Activated gamma-delta T cell (primary cell): ENCODE data around the gene TBC1D30.
"Not testable (repeated sequence)": the region's sequence is repeated elsewhere in the genome, so short reads cannot be mapped to it uniquely, and the experiment has no call there.

Experiments used
- DNase-seq: peaks from one replicate; lab custom pipeline; 2025; lab: John Stamatoyannopoulos, UW

TBC1D30 gene

GRCh38 chr12:64802180-64802775 is 22.2 kb upstream of the TBC1D30 start:
- not testable (repeated sequence) for DNase-seq

DNA sequence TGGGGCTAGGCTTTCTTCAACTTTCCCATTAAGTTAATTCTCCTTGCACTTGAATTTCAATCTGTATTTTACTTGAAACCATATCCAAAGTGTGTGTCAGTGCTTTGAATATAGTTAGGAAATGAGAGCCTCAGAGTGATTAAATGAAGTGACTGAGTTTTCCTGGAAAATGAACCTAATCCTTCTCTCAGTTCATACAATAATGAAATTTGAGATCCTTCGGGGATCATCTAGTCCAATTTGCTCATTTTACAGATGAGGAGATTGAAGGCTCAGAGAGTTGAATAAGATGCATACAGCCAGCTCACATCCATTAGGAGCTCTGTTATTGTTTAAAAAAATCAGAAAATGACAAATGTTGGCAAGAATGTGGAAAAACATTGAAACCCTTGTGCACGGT is 18.3 kb upstream of the TBC1D30 start:
- no peak for DNase-seq

- DNase-seq = no peak
Observed at GRCh38 chr12:64806593-64807460, 17.6 kb upstream of the TBC1D30 start.

GRCh38 chr12:64808110-64808509 is 16.3 kb upstream of the TBC1D30 start:
- DNase-seq = no peak

DNA sequence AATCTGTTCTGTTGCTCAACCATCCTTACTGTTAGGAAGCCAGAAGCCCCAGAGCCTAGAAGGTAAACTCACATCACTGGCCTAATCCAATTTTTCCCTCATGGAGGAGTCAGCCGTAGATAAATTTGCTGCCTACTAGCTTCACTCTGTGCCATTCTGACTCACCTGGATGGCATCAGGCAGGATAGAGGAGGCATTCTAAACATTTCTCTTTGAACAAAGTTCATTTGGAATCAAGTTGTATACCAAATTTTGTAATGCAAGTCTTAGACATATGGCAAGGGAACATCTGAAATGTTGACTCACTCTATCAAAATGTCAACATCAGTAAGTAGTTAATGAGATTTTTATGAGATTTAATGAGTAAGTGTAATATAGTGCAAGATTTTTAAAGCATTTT is 13.6 kb upstream of the TBC1D30 start:
- DNase-seq = no peak

GRCh38 chr12:64813723-64814122 is 10.7 kb upstream of the TBC1D30 start:
- DNase-seq = no peak

DNA sequence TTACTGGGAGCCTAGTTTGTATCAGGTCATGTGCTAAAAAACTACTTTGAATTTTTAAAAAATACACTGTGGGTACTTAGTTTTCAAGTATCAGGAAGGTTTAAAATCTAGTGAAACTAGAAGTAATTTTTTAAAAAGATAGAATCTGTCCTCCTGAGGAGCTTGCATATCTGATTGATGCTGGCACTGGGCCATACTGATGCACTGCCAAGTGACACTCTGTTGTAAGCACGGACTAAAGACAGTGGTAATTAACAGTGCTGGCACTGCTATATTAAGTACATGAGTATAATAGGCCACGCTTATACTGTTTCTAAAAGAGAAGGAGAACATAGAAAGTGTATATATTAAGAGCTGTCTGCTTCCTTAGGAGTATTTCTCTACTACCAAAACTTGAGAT is 10.0 kb upstream of the TBC1D30 start:
- no peak for DNase-seq

- DNase-seq = no peak
Observed at GRCh38 chr12:64819816-64820402, 4.5 kb upstream of the TBC1D30 start.

GRCh38 chr12:64820593-64820992 is 3.9 kb upstream of the TBC1D30 start:
- DNase-seq = no peak

- no peak for DNase-seq
Observed at GRCh38 chr12:64821116-64821630, 3.3 kb upstream of the TBC1D30 start.

DNA sequence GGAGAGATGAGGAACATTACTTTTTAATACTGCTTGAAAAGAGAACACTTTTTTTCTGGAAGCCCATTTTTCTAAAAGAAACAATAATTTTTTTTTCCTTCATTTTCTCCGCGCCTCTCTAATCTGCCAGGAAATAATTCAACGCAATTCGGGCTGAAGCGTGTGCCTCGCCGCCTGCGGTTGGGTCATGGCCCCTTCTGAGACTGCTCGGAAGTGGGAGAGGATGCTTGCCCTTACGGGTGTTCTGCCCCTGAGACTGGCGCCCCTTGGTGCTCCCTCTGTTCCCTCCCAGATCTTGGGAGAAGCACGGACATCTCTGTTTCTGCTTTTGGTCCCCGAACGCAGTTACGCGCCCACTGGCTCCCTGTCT is 332 bp upstream of the TBC1D30 start:
- no peak for DNase-seq

DNA sequence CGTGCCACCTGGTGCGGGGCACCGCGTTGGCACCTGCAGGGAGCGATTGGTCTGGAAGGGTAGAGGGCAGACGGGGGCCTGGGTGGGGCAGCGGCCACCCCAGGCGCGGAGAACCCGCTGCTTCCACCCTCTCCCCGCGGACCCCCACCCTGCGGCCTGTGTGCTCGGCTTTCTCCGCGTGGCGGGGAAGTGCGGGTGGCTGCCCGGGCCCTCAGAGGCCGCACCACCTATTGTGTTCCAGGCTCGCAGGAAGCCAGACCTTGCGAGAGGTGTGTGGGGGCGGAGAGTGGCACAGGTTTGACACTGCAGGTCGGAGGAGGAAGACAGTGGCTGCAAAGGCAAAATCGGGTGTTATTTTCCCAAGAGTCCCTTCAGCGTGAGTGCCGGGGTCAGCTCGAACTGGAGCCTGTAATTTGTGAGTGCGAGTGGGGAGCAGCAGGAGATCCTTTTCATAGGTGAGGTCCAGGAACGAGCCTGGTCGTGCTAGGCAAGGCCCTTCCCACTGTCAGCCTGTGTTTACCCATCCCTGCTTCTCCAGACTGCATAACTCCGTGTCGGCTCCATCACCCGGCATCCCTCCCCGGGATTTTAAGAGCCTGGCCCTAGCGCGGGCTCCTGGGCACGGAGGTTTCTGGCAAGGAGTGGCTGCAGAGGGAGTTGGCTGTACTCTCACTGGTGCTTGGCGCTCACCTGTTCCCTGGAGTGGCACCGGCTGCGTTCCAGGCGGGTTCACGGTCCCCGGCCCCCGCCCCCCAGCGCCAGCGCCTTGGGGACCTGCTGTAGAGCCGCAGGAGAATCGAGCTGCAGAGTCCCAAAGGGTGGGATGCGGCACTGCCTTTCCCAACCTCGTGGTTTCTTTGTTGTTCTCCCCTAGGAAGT is 935 bp downstream of the TBC1D30 start:
- DNase-seq = no peak

DNA sequence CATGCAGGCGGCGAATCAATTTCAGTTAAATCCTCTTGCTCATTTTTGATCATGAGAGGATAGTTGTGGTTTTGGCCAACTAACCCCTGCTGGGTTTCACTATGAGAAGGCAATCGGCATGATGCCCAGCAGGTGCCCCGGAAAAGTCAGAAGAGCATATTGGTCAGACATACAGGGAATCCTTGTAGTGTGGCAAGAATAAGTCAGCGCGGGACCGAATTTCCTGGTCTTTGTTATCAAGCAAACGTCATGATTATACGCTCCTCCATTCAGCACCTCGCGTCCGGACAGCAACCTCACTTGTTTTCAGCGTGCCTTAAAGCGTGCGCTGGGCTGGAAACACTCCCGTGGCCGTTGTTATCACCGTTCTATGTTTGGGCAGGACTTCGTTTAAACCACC is 1.8 kb downstream of the TBC1D30 start:
- no peak for DNase-seq

- DNase-seq = no peak
Observed at GRCh38 chr12:64828713-64829112, 4.3 kb downstream of the TBC1D30 start.

GRCh38 chr12:64833928-64834327 is 9.5 kb downstream of the TBC1D30 start:
- no peak for DNase-seq

GRCh38 chr12:64835901-64836300 is 11.5 kb downstream of the TBC1D30 start:
- DNase-seq = no peak

DNA sequence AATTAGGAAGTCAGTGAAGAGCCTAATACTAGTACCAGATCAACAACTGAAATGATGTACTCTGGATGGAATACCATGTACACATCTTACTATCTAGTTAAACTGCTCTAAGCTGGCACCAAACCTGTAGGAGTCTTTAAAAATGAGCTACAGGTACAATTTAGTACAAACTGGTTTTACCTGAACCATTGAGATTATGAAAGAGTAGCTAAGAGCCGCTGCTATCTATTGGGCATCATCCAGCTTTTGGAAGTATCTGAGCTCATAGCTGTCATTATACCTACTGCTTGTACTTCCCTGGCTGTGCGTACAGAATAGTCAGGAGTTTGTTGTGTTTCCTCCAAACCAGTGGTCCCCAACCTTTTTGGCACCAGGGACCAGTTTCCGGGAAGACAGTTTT is 12.4 kb downstream of the TBC1D30 start:
- DNase-seq = no peak

- DNase-seq = no peak
Observed at GRCh38 chr12:64837427-64837826, 13.0 kb downstream of the TBC1D30 start.

DNA sequence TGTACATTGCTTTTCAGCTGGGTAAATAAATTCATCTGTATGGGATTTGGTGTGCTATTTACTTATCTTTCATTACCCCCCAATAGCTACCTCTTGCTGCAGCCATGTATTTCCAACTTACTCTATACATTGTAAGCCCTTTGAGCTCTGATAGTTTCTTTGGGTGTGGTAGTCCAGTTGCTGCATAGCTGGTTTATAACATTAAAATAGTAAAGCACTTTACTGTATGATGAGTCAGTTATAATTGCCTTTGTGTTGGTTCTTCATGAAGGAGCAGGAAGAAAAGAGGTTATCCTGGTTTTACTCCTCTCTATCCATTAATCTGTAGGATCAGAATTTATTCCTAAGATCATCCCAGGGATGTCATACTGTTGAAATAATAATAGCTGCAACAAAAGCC is 15.7 kb downstream of the TBC1D30 start:
- no peak for DNase-seq

- DNase-seq = no peak
Observed at GRCh38 chr12:64840949-64841717, 16.7 kb downstream of the TBC1D30 start.

DNA sequence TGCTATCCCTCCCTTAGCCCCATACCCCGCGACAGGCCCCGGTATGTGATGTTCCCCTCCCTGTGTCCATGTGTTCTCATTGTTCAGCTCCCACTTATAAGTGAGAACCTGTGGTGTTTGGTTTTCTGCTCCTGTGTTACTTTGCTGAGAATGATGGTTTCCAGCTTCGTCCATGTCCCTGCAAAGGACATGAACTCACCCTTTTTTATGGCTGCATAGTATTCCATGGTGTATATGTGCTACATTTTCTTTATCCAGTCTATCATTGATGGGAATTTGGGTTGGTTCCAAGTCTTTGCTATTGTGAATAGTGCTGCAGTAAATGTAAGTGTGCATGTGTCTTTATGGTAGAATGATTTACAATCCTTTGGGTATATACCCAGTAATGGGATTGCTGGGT is 24.0 kb downstream of the TBC1D30 start:
- DNase-seq = not testable (repeated sequence)
